ENCODE measurements around the gene P3H1. TPM values are rescaled to one million over a fixed set of nuclear protein-coding genes. Genes with fewer than 3 reads are reported as not detected.

The P3H1 gene
- total and polyA plus RNA-seq, 2 donors: 27.3 to 68.1 TPM

DNA sequence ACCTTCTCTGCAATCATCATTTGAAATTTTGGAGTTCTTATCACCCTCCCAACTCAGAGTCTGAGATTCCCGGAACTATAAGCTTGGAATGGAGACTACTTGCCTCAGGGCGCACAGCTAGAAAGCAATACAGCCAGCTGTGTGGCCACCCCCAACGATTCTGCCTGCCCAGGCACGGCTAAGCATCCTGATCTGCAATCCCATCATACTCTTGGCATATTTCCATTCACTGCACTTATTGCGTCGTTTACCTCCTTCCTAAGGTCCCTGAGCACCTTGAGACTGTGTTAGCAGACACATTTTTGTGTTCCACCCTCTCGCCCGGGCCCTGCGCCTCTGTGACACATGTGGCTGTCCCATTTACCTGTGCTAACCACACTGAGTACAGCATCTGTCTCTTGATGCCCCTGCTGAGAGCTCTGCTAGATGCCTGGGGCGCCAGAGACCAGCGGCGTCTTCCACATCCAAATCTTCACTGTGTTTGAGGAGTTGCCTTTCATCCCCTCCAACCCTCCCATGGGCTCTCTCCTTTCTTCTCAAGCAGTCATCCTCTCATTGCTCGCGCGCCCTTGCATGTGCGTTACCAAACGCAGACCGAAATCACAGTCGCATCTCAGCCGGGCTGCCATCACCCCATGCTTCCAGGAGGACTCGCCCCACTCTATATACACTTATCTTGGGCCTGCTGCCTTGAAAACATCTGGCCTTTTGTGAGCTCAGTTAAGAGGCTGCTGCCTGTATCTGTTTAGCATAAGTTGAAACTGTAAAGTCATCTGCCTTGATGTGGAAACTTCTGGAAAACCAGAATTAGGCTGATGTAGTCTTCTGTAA, 23.3 kb downstream of the P3H1 start:
- Histone ChIP-seq H3K9me3 (ENCODE audit: control insufficient read depth in 2 of 2, insufficient read depth in 1 of 2, low read length in 1 of 2) (no peaks in the 10 kb centered on the region), H3K27me3 (ENCODE audit: control insufficient read depth in 2 of 2, insufficient read depth in 1 of 2, low read length in 1 of 2) (no peaks in the 10 kb centered on the region), H3K4me3 (ENCODE audit: low read length in 2 of 2) (no peak overlapping the region), H3K36me3 (ENCODE audit: control insufficient read depth in 2 of 2, insufficient read depth in 2 of 2, low read length in 1 of 2) (peaks cover 28 to 30% of the 10 kb centered on the region in 2 donors), H3K27ac (ENCODE audit: low read depth in 1 of 2, low read length in 1 of 2) (peak overlapping the region in 1 of 2 donors; percentile 33), H3K4me1 (ENCODE audit: control insufficient read depth in 2 of 2, insufficient read depth in 2 of 2, low read length in 2 of 2) (peaks cover 0 to 12% of the 10 kb centered on the region in 2 donors)
- 87% methylated on average over 21 of the region's 21 CpGs for WGBS
- DNase-seq (ENCODE audit: low read depth in 6 of 9, low spot score in 9 of 9): peak in 1 of 9 donors; percentile 3

DNA sequence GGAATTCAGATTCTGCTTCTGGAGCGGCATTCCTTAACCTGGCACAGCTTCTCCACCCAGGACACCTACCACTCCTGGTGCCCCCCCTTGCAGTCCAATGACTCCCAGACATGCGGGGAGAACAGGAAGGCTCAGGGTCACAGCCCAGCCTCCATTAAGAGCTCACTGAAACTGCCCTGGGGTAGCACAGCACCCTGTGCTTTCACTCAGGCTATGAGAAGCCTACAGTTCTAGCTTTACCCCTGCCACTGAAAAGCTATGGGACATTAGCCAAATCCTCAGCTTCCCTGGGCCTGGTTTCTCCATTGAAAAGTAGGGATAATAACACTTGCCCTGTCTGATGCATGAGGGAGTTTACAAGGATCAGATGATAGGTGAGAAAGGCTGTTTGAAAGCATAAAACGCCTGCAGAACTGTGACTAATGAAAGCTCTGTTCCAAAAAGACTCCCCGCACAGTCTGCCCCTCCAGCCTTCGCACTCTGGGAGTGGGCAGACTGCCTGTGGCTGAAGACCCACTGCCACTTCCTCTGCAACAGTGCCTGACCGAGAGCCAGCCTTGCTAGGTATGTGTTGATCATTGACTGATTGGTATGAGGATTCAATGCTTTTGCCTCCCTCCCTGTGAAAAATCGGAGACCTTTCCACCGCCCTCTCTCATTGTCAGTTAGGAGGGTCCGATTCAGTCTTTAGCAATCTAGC, 24.1 kb downstream of the P3H1 start:
- H3K36me3 ChIP-seq (ENCODE audit: control insufficient read depth in 2 of 2, insufficient read depth in 2 of 2, low read length in 1 of 2): peaks cover 20 to 22% of the 10 kb centered on the region in 2 donors
- H3K9me3 ChIP-seq (ENCODE audit: control insufficient read depth in 2 of 2, insufficient read depth in 1 of 2, low read length in 1 of 2): no peaks in the 10 kb centered on the region
- WGBS: 95% methylated on average over 9 of the region's 9 CpGs
- no peak for DNase-seq (ENCODE audit: low read depth in 6 of 9, low spot score in 9 of 9)
- peaks cover 0 to 12% of the 10 kb centered on the region in 2 donors for H3K4me1 ChIP-seq (ENCODE audit: control insufficient read depth in 2 of 2, insufficient read depth in 2 of 2, low read length in 2 of 2)
- no peak overlapping the region for H3K27ac ChIP-seq (ENCODE audit: low read depth in 1 of 2, low read length in 1 of 2)
- H3K4me3 ChIP-seq (ENCODE audit: low read length in 2 of 2): no peak overlapping the region
- no peaks in the 10 kb centered on the region for H3K27me3 ChIP-seq (ENCODE audit: control insufficient read depth in 2 of 2, insufficient read depth in 1 of 2, low read length in 1 of 2)

DNA sequence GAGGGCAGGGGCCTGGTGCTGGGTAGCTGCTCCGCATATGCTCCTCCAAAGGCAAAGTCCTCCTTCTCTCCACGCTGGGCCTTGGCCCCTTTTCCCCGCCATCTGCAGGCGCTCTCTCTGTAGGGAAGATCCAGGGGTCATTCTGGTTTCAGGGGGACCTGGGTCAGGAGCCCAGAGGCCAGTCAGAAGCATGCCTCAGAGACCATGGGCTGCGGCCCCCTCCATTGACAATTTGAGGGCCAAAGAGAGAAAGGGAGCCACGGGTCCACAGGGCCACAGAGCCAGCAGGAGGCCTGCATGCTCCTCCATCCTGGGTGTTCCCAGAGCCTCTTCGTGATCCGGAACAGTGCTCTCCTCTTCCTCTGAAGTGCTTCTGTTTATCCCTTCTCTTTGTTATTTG, 24.7 kb downstream of the P3H1 start:
- WGBS: over 99% methylated on average over 8 of the region's 8 CpGs
- H3K36me3 ChIP-seq (ENCODE audit: control insufficient read depth in 2 of 2, insufficient read depth in 2 of 2, low read length in 1 of 2): peaks cover 15 to 19% of the 10 kb centered on the region in 2 donors
- no peak for DNase-seq (ENCODE audit: low read depth in 6 of 9, low spot score in 9 of 9)
- H3K4me1 ChIP-seq (ENCODE audit: control insufficient read depth in 2 of 2, insufficient read depth in 2 of 2, low read length in 2 of 2): peaks cover 0 to 15% of the 10 kb centered on the region in 2 donors
- no peak overlapping the region for H3K4me3 ChIP-seq (ENCODE audit: low read length in 2 of 2)
- H3K27ac ChIP-seq (ENCODE audit: low read depth in 1 of 2, low read length in 1 of 2): peak overlapping the region in 1 of 2 donors; percentile 8
- H3K27me3 ChIP-seq (ENCODE audit: control insufficient read depth in 2 of 2, insufficient read depth in 1 of 2, low read length in 1 of 2): no peaks in the 10 kb centered on the region
- H3K9me3 ChIP-seq (ENCODE audit: control insufficient read depth in 2 of 2, insufficient read depth in 1 of 2, low read length in 1 of 2): no peaks in the 10 kb centered on the region

DNA sequence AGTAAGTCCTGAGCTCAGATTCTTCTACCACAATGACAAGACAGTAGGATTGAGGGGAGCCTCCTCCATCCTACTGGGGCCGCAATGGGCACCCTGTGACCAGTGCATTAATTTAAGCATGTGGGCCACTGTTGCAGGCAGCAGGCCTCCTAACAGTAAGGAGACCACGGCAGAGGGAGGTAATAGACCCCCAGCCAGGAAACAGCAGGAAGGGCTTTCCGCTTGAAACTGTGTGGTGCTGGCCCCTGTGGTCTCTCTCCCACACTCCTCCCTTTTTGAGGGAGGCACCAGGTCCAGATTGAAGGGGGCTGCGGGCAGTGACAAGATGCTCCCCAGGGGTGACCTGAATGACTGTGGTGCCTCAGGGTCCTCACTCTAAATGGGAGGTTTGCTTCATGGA, 25.1 kb downstream of the P3H1 start:
- 91% methylated on average over 4 of the region's 4 CpGs for WGBS
- H3K4me3 ChIP-seq (ENCODE audit: low read length in 2 of 2): no peak overlapping the region
- peaks cover 0 to 15% of the 10 kb centered on the region in 2 donors for H3K4me1 ChIP-seq (ENCODE audit: control insufficient read depth in 2 of 2, insufficient read depth in 2 of 2, low read length in 2 of 2)
- H3K27me3 ChIP-seq (ENCODE audit: control insufficient read depth in 2 of 2, insufficient read depth in 1 of 2, low read length in 1 of 2): no peaks in the 10 kb centered on the region
- no peak for DNase-seq (ENCODE audit: low read depth in 6 of 9, low spot score in 9 of 9)
- no peak overlapping the region for H3K27ac ChIP-seq (ENCODE audit: low read depth in 1 of 2, low read length in 1 of 2)
- peaks cover 11 to 14% of the 10 kb centered on the region in 2 donors for H3K36me3 ChIP-seq (ENCODE audit: control insufficient read depth in 2 of 2, insufficient read depth in 2 of 2, low read length in 1 of 2)
- H3K9me3 ChIP-seq (ENCODE audit: control insufficient read depth in 2 of 2, insufficient read depth in 1 of 2, low read length in 1 of 2): no peaks in the 10 kb centered on the region

DNA sequence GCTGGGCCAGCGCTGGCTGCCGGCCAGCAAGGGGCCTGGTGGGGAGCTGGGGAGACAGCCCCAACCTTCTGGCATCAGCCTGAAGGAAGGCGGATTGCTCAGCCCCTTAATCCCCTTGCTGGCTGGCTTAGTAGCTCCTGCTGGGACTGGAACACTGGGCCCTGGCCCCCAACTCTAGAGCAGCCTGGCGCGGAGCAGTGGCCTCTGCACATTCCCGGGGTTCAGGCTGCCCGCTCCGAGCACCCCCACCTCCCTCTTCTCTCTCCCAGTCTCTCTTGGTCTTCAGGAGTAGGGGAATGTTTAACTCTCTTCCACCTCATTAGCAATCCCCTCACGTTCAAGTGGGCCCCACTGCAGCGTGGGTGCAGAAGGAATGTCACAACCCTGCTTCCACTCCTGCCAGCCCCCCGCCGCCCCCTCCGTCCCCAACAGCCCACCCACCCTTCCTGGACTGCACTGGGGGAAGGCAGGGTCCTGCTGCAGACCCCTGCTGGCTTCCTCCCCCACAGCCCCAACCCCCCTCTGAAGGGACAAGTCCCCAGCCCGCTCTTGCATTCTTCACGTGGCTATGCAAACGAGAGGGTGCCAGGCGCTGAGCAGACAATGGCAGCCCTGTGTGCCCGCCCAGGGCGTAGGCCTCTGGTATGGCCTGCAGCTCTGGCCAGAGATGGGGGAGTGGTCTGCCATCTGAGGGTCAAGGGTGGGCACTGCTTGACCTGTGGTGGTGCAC, 25.8 kb downstream of the P3H1 start:
- Histone ChIP-seq H3K9me3 (ENCODE audit: control insufficient read depth in 2 of 2, insufficient read depth in 1 of 2, low read length in 1 of 2) (no peaks in the 10 kb centered on the region), H3K36me3 (ENCODE audit: control insufficient read depth in 2 of 2, insufficient read depth in 2 of 2, low read length in 1 of 2) (peaks cover 4 to 7% of the 10 kb centered on the region in 2 donors), H3K4me1 (ENCODE audit: control insufficient read depth in 2 of 2, insufficient read depth in 2 of 2, low read length in 2 of 2) (peaks cover 0 to 15% of the 10 kb centered on the region in 2 donors), H3K27ac (ENCODE audit: low read depth in 1 of 2, low read length in 1 of 2) (no peak overlapping the region), H3K27me3 (ENCODE audit: control insufficient read depth in 2 of 2, insufficient read depth in 1 of 2, low read length in 1 of 2) (no peaks in the 10 kb centered on the region), H3K4me3 (ENCODE audit: low read length in 2 of 2) (no peak overlapping the region)
- no peak for DNase-seq (ENCODE audit: low read depth in 6 of 9, low spot score in 9 of 9)
- 98% methylated on average over 19 of the region's 19 CpGs for WGBS

DNA sequence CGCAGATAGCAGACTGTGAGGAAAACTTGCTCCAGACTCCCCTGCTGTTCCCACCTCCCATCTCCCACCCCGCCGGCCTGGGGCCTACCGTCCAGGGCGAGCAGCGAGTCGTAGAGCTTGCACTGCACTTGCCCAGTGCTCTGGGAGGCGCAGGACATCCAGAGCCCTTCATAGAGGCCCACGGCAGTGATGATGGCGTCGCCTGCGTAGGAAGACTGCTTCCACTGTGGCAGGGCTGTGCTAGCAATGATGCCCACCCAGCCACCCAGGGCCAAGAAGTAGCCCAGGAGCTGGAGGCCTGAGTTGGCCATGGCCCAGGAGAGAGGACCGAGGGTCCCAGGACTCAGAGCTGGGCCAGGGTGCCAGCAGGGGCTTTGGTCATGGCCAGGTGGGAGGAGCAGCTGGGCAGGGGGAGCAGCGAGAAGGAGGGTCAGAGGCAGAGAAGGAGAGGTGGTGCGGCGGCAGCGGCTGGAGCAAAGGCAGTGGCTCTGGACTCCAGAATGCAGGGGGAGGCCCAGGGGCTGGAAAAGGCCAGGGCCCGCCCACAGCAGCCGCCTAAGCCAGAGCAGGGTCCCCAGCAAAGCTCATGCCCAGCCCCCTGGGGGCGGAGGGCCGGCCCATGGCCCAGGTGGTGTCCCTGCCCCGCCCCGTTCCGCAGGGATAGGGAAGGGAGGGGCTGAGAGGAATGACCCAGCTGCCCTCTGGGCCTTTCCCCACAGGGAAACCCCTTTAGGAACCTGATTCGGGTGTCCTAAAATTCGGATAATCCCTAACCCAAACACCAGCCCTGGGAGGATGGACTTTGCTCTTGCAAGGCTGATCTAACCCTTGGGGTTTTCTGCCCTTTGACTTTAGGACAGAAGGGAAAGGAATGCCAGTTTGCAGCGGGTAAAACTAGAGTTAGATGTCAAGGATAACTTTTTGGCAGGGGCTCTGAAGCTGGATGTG, 26.8 kb downstream of the P3H1 start, which contains the start of gene CLDN19:
Gene CLDN19 (minus strand): TSS at position 484 of the 948 bp plus-strand sequence. CDS start 173 bp downstream, at position 311.
- peaks cover 0 to 15% of the 10 kb centered on the region in 2 donors for H3K4me1 ChIP-seq (ENCODE audit: control insufficient read depth in 2 of 2, insufficient read depth in 2 of 2, low read length in 2 of 2)

DNA sequence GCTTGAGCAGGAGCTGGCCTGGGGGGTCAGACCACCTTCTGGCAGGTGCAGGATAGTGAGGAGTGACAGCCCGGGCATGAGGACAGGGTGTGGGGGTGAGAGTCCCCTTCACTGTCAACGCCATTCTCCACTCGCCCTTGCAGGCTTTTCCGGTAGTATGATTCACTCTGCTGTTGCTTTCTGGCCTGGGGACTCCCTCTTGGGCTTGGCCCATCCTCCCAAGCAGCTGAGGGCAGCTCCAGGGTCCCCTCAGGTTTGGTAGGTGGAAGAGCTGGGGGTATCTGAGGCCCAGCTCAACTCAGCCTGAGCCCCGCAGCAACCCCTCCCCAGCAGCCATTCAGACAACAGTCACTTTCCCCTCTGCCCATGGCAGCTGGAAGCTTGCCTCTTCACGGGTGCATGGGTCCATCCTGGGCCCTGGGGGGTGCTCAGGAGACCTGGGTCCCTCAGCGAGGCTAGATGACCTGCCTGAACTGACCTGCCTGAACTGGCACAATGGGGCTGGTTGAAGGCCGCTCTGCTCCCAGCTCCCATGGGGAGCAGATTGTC, 28.1 kb downstream of the P3H1 start:
- WGBS: 96% methylated on average over 8 of the region's 8 CpGs
- no peaks in the 10 kb centered on the region for H3K36me3 ChIP-seq (ENCODE audit: control insufficient read depth in 2 of 2, insufficient read depth in 2 of 2, low read length in 1 of 2)
- DNase-seq (ENCODE audit: low read depth in 6 of 9, low spot score in 9 of 9): no peak
- peaks cover 0 to 15% of the 10 kb centered on the region in 2 donors for H3K4me1 ChIP-seq (ENCODE audit: control insufficient read depth in 2 of 2, insufficient read depth in 2 of 2, low read length in 2 of 2)
- H3K4me3 ChIP-seq (ENCODE audit: low read length in 2 of 2): no peak overlapping the region
- no peaks in the 10 kb centered on the region for H3K9me3 ChIP-seq (ENCODE audit: control insufficient read depth in 2 of 2, insufficient read depth in 1 of 2, low read length in 1 of 2)
- no peak overlapping the region for H3K27ac ChIP-seq (ENCODE audit: low read depth in 1 of 2, low read length in 1 of 2)
- no peaks in the 10 kb centered on the region for H3K27me3 ChIP-seq (ENCODE audit: control insufficient read depth in 2 of 2, insufficient read depth in 1 of 2, low read length in 1 of 2)

More for the DNA sequence above, 26.8 kb downstream of the P3H1 start, which contains the start of gene CLDN19:
- Histone ChIP-seq H3K9me3 (ENCODE audit: control insufficient read depth in 2 of 2, insufficient read depth in 1 of 2, low read length in 1 of 2) (no peaks in the 10 kb centered on the region), H3K4me3 (ENCODE audit: low read length in 2 of 2) (no peak within 1 kb of the TSS), H3K36me3 (ENCODE audit: control insufficient read depth in 2 of 2, insufficient read depth in 2 of 2, low read length in 1 of 2) (no peaks in the 10 kb centered on the region), H3K27me3 (ENCODE audit: control insufficient read depth in 2 of 2, insufficient read depth in 1 of 2, low read length in 1 of 2) (no peaks in the 10 kb centered on the region), H3K27ac (ENCODE audit: low read depth in 1 of 2, low read length in 1 of 2) (no peak within 1 kb of the TSS)
- WGBS: 96% methylated on average over 27 of the region's 27 CpGs
- no peak for DNase-seq (ENCODE audit: low read depth in 6 of 9, low spot score in 9 of 9)
